ENCODE measurements around the gene FATE1. TPM values are rescaled to one million over a fixed set of nuclear protein-coding genes. Genes with fewer than 3 reads are reported as not detected.

FATE1 gene
- total RNA-seq, 1 donor from 2014 or later = not detected

GRCh38 chrX:151713849-151714248 lies 2.0 kb upstream of the FATE1 start:
- peak; percentile 19 for TF ChIP-seq CTCF (IDR thresholded peaks at IDR 0.05; ENCODE audit: insufficient read depth, low read depth, low read length)
- TF ChIP-seq EZH2 (IDR thresholded peaks at IDR 0.05; ENCODE audit: insufficient read depth, low read length) = no peak
- H3K79me2 ChIP-seq (ENCODE audit: insufficient read depth, low read length) = no peaks in the 10 kb centered on the region
- Mint-ChIP-seq H3K9me3 (ENCODE audit: unreplicated experiment) (no peaks in the 10 kb centered on the region), H3K4me3 (ENCODE audit: unreplicated experiment) (no peak overlapping the region), H3K27me3 (ENCODE audit: low read depth, unreplicated experiment) (peaks cover 26% of the 10 kb centered on the region), H3K4me1 (ENCODE audit: low read depth, unreplicated experiment) (peaks cover 4% of the 10 kb centered on the region), H3K36me3 (ENCODE audit: low read depth, unreplicated experiment) (no peaks in the 10 kb centered on the region), H3K27ac (ENCODE audit: unreplicated experiment) (no peak overlapping the region)
- no peak overlapping the region for H3K4me3 ChIP-seq (ENCODE audit: insufficient read depth, low read depth, low read length)
- no peaks in the 10 kb centered on the region for H3K9me3 ChIP-seq (ENCODE audit: insufficient read depth, low read depth, low read length)
- no peaks in the 10 kb centered on the region for H3K27me3 ChIP-seq (ENCODE audit: insufficient read depth, low read length)
- H4K20me1 ChIP-seq (ENCODE audit: insufficient read depth, low read length) = no peaks in the 10 kb centered on the region
- no peaks in the 10 kb centered on the region for H3K36me3 ChIP-seq (ENCODE audit: insufficient read depth, low read length)
- H2AFZ ChIP-seq (ENCODE audit: low read depth, low read length) = no peak overlapping the region
- DNase-seq (ENCODE audit: low read depth) (no peak), FAIRE-seq (no peak)
- H3K4me2 ChIP-seq (ENCODE audit: low read length) = no peak overlapping the region
- H3K4me1 ChIP-seq (ENCODE audit: insufficient read depth, low read length) = no peaks in the 10 kb centered on the region
- no peak overlapping the region for H3K9ac ChIP-seq (ENCODE audit: low read length)
- H3K27ac ChIP-seq (ENCODE audit: low read depth, low read length) = no peak overlapping the region

GRCh38 chrX:151714362-151714761 lies 1.5 kb upstream of the FATE1 start:
- H4K20me1 ChIP-seq (ENCODE audit: insufficient read depth, low read length) = no peaks in the 10 kb centered on the region
- no peak overlapping the region for H3K4me2 ChIP-seq (ENCODE audit: low read length)
- H2AFZ ChIP-seq (ENCODE audit: low read depth, low read length) = no peak overlapping the region
- H3K9me3 Mint-ChIP-seq (ENCODE audit: unreplicated experiment) = no peaks in the 10 kb centered on the region
- no peak overlapping the region for H3K4me3 ChIP-seq (ENCODE audit: insufficient read depth, low read depth, low read length)
- H3K36me3 ChIP-seq (ENCODE audit: insufficient read depth, low read length) = no peaks in the 10 kb centered on the region
- peaks cover 4% of the 10 kb centered on the region for H3K4me1 Mint-ChIP-seq (ENCODE audit: low read depth, unreplicated experiment)
- DNase-seq (ENCODE audit: low read depth) (no peak), FAIRE-seq (no peak)
- H3K27me3 Mint-ChIP-seq (ENCODE audit: low read depth, unreplicated experiment) = peaks cover 26% of the 10 kb centered on the region
- H3K27me3 ChIP-seq (ENCODE audit: insufficient read depth, low read length) = no peaks in the 10 kb centered on the region
- H3K9ac ChIP-seq (ENCODE audit: low read length) = no peak overlapping the region
- H3K4me1 ChIP-seq (ENCODE audit: insufficient read depth, low read length) = no peaks in the 10 kb centered on the region
- H3K79me2 ChIP-seq (ENCODE audit: insufficient read depth, low read length) = no peaks in the 10 kb centered on the region
- no peaks in the 10 kb centered on the region for H3K36me3 Mint-ChIP-seq (ENCODE audit: low read depth, unreplicated experiment)
- no peak overlapping the region for H3K27ac Mint-ChIP-seq (ENCODE audit: unreplicated experiment)
- TF ChIP-seq EZH2 (IDR thresholded peaks at IDR 0.05; ENCODE audit: insufficient read depth, low read length) (no peak), CTCF (IDR thresholded peaks at IDR 0.05; ENCODE audit: insufficient read depth, low read depth, low read length) (no peak)
- no peak overlapping the region for H3K4me3 Mint-ChIP-seq (ENCODE audit: unreplicated experiment)
- H3K9me3 ChIP-seq (ENCODE audit: insufficient read depth, low read depth, low read length) = no peaks in the 10 kb centered on the region
- H3K27ac ChIP-seq (ENCODE audit: low read depth, low read length) = no peak overlapping the region

GRCh38 chrX:151722241-151722846 lies 6.5 kb downstream of the FATE1 start:
- Histone ChIP-seq H4K20me1 (ENCODE audit: insufficient read depth, low read length) (no peaks in the 10 kb centered on the region), H3K4me2 (ENCODE audit: low read length) (no peak overlapping the region), H3K4me3 (ENCODE audit: insufficient read depth, low read depth, low read length) (no peak overlapping the region), H2AFZ (ENCODE audit: low read depth, low read length) (no peak overlapping the region), H3K27me3 (ENCODE audit: insufficient read depth, low read length) (no peaks in the 10 kb centered on the region), H3K79me2 (ENCODE audit: insufficient read depth, low read length) (no peaks in the 10 kb centered on the region), H3K36me3 (ENCODE audit: insufficient read depth, low read length) (no peaks in the 10 kb centered on the region), H3K9ac (ENCODE audit: low read length) (no peak overlapping the region), H3K9me3 (ENCODE audit: insufficient read depth, low read depth, low read length) (no peaks in the 10 kb centered on the region), H3K27ac (ENCODE audit: low read depth, low read length) (no peak overlapping the region), H3K4me1 (ENCODE audit: insufficient read depth, low read length) (no peaks in the 10 kb centered on the region)
- H3K27ac Mint-ChIP-seq (ENCODE audit: unreplicated experiment) = no peak overlapping the region
- H3K4me1 Mint-ChIP-seq (ENCODE audit: low read depth, unreplicated experiment) = no peaks in the 10 kb centered on the region
- H3K27me3 Mint-ChIP-seq (ENCODE audit: low read depth, unreplicated experiment) = peaks cover 9% of the 10 kb centered on the region
- TF ChIP-seq CTCF (IDR thresholded peaks at IDR 0.05; ENCODE audit: insufficient read depth, low read depth, low read length) (no peak), EZH2 (IDR thresholded peaks at IDR 0.05; ENCODE audit: insufficient read depth, low read length) (no peak)
- H3K36me3 Mint-ChIP-seq (ENCODE audit: low read depth, unreplicated experiment) = no peaks in the 10 kb centered on the region
- DNase-seq (ENCODE audit: low read depth) (no peak), FAIRE-seq (no peak)
- H3K4me3 Mint-ChIP-seq (ENCODE audit: unreplicated experiment) = no peak overlapping the region
- H3K9me3 Mint-ChIP-seq (ENCODE audit: unreplicated experiment) = no peaks in the 10 kb centered on the region
